K562 (cell line): ENCODE data around the gene PIGN. TPM values are rescaled to one million over a fixed set of nuclear protein-coding genes. Genes with fewer than 3 reads are reported as not detected.

Experiments used
- BRD4 ChIP-seq: fragments of 200-600 bp; sonication (generic); IDR thresholded peaks from 2 replicates; pipeline ENCODE4 v1.6.1; 2017; ENCODE audit warnings: inconsistent platforms
- CCNT2 ChIP-seq: IDR thresholded peaks from 2 replicates; pipeline ENCODE4 v1.6.1; 2011; ENCODE audit warnings: borderline replicate concordance, low read depth, mild to moderate bottlenecking, moderate library complexity, mixed read lengths, low read length; ENCODE audit not compliant: insufficient read length; ENCODE audit errors: extremely low read depth
- ELF2 ChIP-seq: fragments of 250-450 bp; sonication (Bioruptor Pico); IDR thresholded peaks from 2 replicates; pipeline ENCODE4 v1.5.0; 2021; ENCODE audit warnings: mild to moderate bottlenecking
- EP400 ChIP-seq: fragments of 450-650 bp; IDR thresholded peaks from 2 replicates; pipeline ENCODE4 v1.6.1; 2017; ENCODE audit warnings: antibody characterized with exemption, mild to moderate bottlenecking, moderate library complexity
- NFE2L1 ChIP-seq: fragments of 450-650 bp; IDR thresholded peaks from 2 replicates; pipeline ENCODE4 v1.6.1; 2016; ENCODE audit warnings: missing genetic modification characterization, low read depth, mild to moderate bottlenecking, missing compliant biosample characterization, moderate library complexity, borderline replicate concordance
- POLR2AphosphoS2 ChIP-seq: IDR thresholded peaks from 2 replicates; pipeline ENCODE4 v1.6.1; 2012; ENCODE audit warnings: low read length, improper control_type of control experiment
- RUNX1 ChIP-seq: sonication (generic); IDR thresholded peaks from 2 replicates; pipeline ENCODE4 v1.6.1; 2016; ENCODE audit warnings: antibody characterized with exemption, low read depth
- SIN3A ChIP-seq, 2 experiments: fragments of 150-350 bp in 1 of 2; IDR thresholded peaks; 2 replicates each; pipeline ENCODE4 v1.6.1; 2011 to 2016; ENCODE audit warnings: borderline replicate concordance in 2 of 2, low read depth in 2 of 2, low read length in 2 of 2, mild to moderate bottlenecking in 2 of 2, moderate library complexity in 2 of 2; ENCODE audit not compliant: control insufficient read depth in 1 of 2
- TAF9B ChIP-seq: fragments of 450-650 bp; IDR thresholded peaks from 2 replicates; pipeline ENCODE4 v1.6.1; 2018; ENCODE audit warnings: mild to moderate bottlenecking; ENCODE audit not compliant: partially characterized antibody
- ZNF253 ChIP-seq: fragments of 250-450 bp; sonication (Bioruptor Pico); conservative IDR thresholded peaks from 2 replicates; pipeline ENCODE4 v1.6.1; 2021; ENCODE audit warnings: mild to moderate bottlenecking
- ZNF696 ChIP-seq: fragments of 250-450 bp; sonication (Bioruptor Pico); conservative IDR thresholded peaks from 2 replicates; pipeline ENCODE4 v1.4.0; 2020; ENCODE audit warnings: mild to moderate bottlenecking, moderate library complexity
- polyA plus RNA-seq, 8 experiments: library from polyadenylated mRNA; depleted of rRNA in 4 of 8; stranded (reverse) in 5 of 8; unstranded in 3 of 8; fragments of >200 nt; fragmentation: Nextera tagmentation in 2 of 8; fragmentation: Illumina TruSeq in 1 of 8; extraction: Ambion mirVana in 2 of 8; extraction: Trizol in 1 of 8; gene quantifications; 2 replicates each; pipeline versions ENCODE4 v1.2.1 to v1.2.3, GENCODE V29; 2011 to 2014; ENCODE audit warnings: inconsistent platforms in 1 of 8, missing spikeins in 1 of 8
- total RNA-seq, 7 experiments: library from RNA; depleted of rRNA in 6 of 7; stranded (reverse); fragments of >200 nt in 6 of 7; fragmentation: Illumina TruSeq in 2 of 7; extraction: Trizol in 2 of 7; gene quantifications; 2 replicates each; pipeline versions ENCODE4 v1.2.1 to v1.2.3, GENCODE V29; 2011 to 2021; ENCODE audit warnings: low replicate concordance in 1 of 7
- TF ChIP-seq, protein P1 (sequence below): fragments of 250-450 bp; sonication (Bioruptor Pico); IDR thresholded peaks from 2 replicates; pipeline ENCODE4 v1.5.0; 2021; ENCODE audit warnings: mild to moderate bottlenecking, moderate library complexity
- TF ChIP-seq, protein P2 (sequence below): sonication (generic); formaldehyde crosslinking; IDR thresholded peaks from 2 replicates; pipeline ENCODE4 v1.9.0; 2022; ENCODE audit warnings: mild to moderate bottlenecking, missing genetic modification reagents
- TF ChIP-seq, protein P3 (sequence below): fragments of 250-450 bp; sonication (Bioruptor Pico); IDR thresholded peaks from 2 replicates; pipeline ENCODE4 v1.5.0; 2020; ENCODE audit warnings: mild to moderate bottlenecking
- TF ChIP-seq, protein P4 (sequence below): IDR thresholded peaks from 2 replicates; pipeline ENCODE4 v1.6.1; 2014; ENCODE audit warnings: antibody characterized with exemption
- TF ChIP-seq, protein P5 (sequence below): sonication (generic); formaldehyde crosslinking; IDR thresholded peaks from 2 replicates; pipeline ENCODE4 v1.8.0; 2022; ENCODE audit warnings: mild to moderate bottlenecking, low read depth, missing genetic modification reagents
- TF ChIP-seq, protein P6 (sequence below): fragments of 450-650 bp; IDR thresholded peaks from 2 replicates; pipeline ENCODE4 v1.6.1; 2016; ENCODE audit warnings: antibody characterized with exemption

The PIGN gene
- total and polyA plus RNA-seq, 9 of the 15 experiments (the other 6 are each of a cell fraction or from before 2014, with no cell fraction given): 9.9 to 25.6 (median 17.3) TPM

DNA sequence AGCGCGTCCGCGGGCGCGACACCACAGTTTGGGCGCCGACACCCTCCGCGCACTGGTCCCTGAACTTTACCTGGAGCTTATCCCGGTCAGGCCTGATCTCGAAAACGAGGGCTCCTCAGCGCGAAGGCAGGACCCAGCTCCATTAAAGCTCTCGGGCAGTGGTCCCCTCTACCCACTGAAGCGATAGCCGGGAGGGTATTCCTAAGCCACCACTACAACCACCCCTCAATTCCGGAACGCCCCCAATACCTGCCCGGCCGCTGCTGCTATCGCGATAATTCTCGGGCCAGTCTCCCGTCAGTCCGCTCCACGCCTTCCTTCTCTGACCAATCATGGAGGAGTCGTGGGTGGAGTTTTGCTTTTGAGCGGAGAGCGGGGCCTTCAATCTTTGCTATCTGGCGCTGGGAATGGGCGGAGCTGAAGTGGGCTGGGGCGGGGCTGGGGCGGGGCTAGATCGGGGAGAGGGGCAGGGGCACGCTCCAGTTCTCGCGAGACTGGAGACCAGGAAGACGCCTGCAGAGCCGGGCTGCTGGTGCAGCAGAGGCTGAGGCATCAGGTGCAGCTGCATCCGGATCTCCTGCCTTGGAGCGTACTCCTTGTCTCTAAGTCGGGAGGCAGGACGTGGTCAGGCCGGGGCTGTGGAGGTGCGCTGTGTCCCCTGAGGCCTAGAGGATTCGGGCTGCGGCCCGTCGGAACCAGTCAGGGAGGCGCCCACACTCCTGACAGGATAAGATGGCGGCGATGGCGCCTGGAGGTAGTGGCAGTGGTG is at the start of gene PIGN, which contains the start of gene RELCH (continued):
- TF ChIP-seq ZNF696: no peak
- TF ChIP-seq CCNT2: peak; percentile 20
- TF ChIP-seq RUNX1: no peak
- TF ChIP-seq, protein P1, sequence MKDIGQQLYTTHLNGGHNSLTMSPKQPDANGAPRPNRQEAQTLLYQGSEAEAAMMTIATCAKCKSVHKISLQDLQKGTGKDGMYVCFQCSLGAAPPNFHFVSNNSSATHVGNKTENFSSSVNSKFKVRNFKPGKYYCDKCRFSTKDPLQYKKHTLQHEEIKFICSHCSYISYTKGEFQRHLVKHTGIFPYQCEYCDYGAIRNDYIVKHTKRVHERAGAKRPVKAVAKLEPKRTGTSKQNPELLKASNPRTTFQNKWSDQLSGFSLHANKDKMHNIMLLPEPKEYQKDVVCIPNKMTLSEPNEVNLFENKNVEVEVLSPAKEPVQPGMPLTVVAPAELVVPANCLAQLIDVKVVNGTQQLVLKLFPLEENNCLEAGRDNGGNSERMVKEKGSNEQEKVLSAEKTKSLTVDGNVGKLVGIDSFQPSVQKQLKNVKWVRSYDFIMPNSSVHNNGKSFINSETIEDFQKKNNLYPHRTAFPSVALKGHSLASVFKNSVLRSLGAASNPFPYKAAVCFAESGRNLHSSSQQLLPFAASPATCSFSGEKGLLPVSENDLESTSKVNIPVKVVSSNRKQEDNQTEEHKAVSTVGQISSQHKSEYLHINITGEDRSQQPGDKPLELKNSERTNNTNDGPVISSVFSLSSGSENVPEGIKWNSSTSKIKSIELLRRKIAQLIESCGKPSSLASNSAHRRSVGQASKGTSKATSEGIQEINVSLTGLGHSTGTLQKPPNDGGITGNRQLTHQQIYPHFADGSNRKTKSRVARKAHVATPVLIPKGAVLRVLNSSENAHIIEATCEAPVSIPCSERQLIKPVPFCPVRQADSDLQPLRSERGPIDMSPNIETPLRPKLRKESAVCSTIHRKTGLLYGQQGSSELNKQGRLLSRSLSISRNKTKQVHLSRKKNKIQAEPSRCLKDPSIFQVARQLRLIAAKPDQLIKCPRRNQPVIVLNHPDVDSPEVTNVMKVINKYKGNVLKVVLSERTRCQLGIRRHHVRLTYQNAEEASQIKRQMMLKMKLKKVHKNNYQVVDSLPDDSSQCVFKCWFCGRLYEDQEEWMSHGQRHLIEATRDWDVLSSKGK (CRISPR knock-in tag): no peak
- TF ChIP-seq EP400: peak; percentile 65
- TF ChIP-seq, protein P2, sequence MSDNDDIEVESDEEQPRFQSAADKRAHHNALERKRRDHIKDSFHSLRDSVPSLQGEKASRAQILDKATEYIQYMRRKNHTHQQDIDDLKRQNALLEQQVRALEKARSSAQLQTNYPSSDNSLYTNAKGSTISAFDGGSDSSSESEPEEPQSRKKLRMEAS (CRISPR knock-in tag): peak; percentile 9; the same call in 1 of the 2 replicates
- TF ChIP-seq, protein P3, sequence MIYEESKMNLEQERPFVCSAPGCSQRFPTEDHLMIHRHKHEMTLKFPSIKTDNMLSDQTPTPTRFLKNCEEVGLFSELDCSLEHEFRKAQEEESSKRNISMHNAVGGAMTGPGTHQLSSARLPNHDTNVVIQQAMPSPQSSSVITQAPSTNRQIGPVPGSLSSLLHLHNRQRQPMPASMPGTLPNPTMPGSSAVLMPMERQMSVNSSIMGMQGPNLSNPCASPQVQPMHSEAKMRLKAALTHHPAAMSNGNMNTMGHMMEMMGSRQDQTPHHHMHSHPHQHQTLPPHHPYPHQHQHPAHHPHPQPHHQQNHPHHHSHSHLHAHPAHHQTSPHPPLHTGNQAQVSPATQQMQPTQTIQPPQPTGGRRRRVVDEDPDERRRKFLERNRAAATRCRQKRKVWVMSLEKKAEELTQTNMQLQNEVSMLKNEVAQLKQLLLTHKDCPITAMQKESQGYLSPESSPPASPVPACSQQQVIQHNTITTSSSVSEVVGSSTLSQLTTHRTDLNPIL (CRISPR knock-in tag): no peak
- peak; percentile 24 for TF ChIP-seq TAF9B
- no peak for TF ChIP-seq ZNF253 (CRISPR knock-in tag)
- TF ChIP-seq SIN3A (IDR thresholded peaks at IDR 0.05; ENCODE audit: borderline replicate concordance in 2 of 2, control insufficient read depth in 1 of 2, low read depth in 2 of 2, low read length in 2 of 2): 0 out of 4 replicates have a peak, but pooled peaks have one; percentile 13 to 42
- no peak for TF ChIP-seq POLR2AphosphoS2
- TF ChIP-seq, protein P4, sequence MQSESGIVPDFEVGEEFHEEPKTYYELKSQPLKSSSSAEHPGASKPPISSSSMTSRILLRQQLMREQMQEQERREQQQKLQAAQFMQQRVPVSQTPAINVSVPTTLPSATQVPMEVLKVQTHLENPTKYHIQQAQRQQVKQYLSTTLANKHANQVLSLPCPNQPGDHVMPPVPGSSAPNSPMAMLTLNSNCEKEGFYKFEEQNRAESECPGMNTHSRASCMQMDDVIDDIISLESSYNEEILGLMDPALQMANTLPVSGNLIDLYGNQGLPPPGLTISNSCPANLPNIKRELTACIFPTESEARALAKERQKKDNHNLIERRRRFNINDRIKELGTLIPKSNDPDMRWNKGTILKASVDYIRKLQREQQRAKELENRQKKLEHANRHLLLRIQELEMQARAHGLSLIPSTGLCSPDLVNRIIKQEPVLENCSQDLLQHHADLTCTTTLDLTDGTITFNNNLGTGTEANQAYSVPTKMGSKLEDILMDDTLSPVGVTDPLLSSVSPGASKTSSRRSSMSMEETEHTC: no peak
- no peak for TF ChIP-seq NFE2L1 (tag)
- TF ChIP-seq, protein P5, sequence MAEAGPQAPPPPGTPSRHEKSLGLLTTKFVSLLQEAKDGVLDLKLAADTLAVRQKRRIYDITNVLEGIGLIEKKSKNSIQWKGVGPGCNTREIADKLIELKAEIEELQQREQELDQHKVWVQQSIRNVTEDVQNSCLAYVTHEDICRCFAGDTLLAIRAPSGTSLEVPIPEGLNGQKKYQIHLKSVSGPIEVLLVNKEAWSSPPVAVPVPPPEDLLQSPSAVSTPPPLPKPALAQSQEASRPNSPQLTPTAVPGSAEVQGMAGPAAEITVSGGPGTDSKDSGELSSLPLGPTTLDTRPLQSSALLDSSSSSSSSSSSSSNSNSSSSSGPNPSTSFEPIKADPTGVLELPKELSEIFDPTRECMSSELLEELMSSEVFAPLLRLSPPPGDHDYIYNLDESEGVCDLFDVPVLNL (CRISPR knock-in tag): peak; percentile 76; the same call in 1 of the 2 replicates
- no peak for TF ChIP-seq BRD4
- TF ChIP-seq, protein P6, sequence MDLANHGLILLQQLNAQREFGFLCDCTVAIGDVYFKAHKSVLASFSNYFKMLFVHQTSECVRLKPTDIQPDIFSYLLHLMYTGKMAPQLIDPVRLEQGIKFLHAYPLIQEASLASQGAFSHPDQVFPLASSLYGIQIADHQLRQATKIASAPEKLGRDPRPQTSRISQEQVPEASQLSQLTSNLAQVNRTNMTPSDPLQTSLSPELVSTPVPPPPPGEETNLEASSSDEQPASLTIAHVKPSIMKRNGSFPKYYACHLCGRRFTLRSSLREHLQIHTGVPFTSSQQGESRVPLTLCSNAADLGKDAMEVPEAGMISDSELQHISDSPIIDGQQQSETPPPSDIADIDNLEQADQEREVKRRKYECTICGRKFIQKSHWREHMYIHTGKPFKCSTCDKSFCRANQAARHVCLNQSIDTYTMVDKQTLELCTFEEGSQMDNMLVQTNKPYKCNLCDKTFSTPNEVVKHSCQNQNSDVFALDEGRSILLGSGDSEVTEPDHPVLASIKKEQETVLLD: no peak
- TF ChIP-seq ELF2: peak; percentile 85
